OCI-LY3 (cell line): ENCODE measurements around the gene RIC1.
"Not testable (repeated sequence)": the region's sequence is repeated elsewhere in the genome, so short reads cannot be mapped to it uniquely, and the experiment has no call there.

ENCODE experiments used
- CTCF ChIP-seq: fragments of 200-600, 300-600 bp; sonication (generic); IDR thresholded peaks from 2 replicates; pipeline ENCODE4 v1.5.1; 2014; ENCODE audit warnings: antibody characterized with exemption, low read length, low read depth
- EZH2phosphoT487 ChIP-seq: fragments of 200-600 bp; shearing (Covaris generic); IDR thresholded peaks from 2 replicates; pipeline ENCODE4 v1.6.1; 2018; ENCODE audit warnings: antibody characterized with exemption, mixed run types, low read depth

DNA sequence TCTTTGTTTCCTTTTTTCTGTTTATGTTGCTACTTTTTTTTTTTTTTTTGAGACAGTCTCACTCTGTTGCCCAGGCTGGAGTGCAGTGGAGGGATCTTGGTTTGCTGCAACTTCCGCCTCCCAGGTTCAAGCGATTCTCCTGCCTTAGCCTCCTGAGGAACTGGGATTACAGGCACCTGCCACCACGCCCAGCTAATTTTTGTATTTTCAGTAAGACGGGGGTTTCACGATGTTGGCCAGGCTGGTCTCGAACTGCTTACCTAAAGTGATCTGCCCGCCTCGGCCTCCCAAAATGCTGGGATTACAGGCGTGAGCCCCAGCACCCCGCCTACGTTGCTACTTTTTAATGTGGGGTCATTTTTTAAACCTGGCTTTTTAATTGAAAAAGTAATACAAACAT is 1.2 kb upstream of the RIC1 start:
- TF ChIP-seq CTCF, EZH2phosphoT487: not testable (repeated sequence)
